Anterior cingulate cortex (tissue), 58 donors: Measurements from ENCODE around the gene SLX4IP.

Experiments
- DNase-seq, 58 donors: peaks; one replicate each; lab custom pipeline; 2025; lab: John Stamatoyannopoulos, UW

The SLX4IP gene

DNA sequence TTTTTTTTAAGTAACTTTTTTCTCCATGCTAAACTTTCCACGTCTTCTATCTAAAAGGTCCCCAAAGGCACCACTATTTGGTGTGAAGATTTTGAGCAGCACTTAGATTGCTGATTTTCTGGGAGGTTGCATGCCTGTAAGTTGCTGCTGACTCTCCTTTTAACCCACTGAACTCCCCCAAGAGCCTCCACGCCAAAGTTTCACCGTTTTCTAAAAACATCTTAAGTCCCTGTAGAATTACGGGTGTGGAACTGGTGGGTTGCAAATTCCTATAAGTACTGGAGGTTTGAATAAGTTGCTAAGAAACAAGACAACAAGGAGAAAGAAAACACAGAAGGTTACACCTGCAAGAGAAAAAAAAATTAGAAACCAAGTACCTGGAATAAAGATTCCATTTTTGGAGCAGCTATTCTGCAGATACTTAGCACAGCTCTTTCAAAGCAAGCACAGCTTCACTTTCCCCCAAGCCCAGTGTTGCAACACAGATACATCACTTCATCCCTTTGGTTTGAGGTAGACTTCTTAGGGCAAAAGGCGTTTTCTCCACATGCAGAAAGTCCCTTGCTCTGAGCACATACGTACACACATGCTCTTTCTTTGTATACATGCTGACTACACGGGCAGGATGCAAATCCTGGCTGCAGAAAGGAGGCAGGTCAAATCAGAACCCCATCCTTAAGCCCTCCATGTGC lies 233.7 kb downstream of the SLX4IP start:
- no peak for DNase-seq

DNA sequence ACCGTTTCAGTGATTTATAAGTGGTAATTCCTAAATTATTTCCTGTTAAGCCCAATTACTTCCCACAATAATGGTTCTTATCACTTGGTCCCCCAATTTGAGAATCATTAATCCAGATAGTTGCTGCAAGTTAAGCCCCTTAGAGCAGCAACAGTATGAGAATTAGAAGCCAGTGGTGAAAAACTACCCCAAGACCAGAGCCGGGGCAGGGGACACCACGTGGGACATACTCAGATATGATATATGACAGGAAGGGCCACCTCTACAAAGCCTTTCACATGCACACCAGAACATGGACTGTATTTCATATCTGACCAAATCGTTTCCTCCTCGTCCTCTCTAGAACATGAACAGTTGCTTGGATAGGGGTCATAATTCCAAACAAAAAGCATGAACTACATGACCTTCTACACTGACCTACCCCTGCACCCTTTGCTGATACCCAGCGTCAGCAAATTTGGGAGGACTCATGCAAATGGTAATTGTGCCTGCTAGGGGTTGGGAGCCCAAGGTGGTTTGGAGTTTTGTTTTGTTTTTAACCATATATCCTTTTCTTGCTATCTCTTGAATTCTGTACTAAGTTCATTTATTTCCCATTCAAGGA lies 234.8 kb downstream of the SLX4IP start:
- no peak for DNase-seq

DNA sequence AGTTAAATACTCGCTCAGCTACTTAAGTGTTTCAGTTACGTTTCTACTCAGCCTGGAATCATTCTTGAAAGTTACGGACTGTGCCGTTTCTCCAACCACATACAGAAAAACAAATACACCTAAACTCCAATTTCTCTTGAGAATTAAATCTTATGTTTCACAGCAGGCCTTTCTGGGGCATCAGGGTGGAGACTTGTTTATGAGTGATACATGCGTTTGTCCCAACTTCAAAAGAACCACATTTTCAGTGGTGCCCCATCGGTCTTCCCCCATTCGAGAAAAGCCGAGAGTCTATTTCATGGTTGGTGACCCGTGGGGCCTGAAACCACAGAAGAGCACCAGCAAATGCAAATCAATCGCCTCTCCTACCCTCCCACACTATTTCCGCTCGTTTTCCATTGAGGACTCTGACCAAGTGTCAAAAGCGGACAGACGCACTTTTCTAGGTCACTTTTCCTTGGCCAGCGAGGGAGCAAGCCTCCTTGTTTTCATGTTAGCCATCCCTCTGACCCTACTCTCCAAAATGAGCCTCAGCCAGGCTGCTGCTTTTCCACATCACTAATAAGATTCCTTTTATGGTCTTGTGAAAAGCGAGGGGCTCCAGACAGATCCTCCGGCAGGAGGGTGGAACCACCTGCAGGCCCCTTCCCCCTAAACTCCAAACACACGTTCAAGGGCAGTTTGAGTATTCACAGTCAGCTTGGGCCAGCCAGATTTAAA lies 235.6 kb downstream of the SLX4IP start:
- no peak for DNase-seq

DNA sequence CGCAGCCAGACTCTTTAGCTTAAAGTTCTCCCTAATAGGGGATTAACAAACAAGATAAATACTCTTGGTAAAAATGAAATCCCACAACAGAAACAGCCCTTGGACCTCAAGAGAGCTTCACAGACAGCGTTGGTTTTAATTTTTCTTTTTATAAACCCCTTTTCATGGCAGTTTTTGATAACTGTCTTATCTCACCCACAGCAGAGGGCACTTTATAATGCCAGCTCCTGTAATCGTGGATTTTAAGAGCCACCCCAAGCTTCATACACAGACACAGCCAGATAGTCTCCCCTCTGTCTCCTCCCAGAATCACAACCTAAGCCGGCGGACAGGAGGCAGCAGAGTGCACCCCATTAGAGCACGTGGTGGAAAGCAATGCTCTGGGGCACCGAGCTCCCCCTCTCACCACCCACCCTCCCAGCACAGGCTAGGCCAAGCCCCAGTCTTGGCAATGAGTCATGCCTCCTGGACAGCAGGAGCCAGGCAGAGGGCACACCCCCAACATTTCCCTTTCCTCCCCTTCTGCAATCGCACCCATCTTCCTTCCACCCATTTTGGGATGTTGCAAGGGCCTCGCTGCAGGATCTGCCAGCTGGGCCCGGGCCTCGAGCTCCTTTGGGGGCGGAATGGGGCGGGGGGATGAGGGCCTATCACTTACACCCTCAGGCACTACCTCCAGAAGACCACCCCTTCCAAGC lies 236.3 kb downstream of the SLX4IP start:
- peak in 47 of 58 donors; percentile 9 to 74 (median 44) for DNase-seq

DNA sequence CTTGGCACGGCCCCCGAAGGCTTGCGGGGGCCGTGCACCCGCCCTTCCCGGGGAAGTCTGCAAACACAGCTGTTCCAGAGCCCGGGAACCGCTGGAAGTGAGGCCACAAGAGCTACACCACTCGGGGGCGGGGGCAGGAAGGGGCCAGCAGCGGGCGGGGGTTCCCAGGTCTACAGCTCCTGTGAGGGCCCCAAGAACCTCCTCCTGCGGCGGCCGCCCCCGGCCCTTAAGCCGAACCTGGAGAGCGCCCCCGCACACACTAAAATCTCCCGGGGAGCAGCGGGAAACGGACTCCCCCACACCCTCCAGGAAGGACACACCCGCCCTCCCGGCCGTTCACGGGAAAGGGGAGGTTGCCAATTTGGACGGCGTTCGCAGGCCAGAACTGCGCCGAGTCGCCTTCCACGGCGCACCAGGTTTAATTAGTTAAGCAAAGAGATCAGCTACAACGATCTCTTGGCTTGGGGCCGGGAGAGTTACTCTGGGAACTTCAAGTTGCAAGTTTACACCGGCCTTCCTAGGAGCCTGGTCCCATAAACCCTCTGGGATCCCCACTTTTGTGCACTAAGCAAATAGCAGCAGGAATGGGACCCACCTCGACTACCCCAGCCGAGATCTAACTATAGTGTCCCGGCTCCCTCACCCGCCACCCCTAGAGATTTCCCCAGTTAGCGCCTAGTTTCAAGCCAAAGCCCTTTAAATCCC lies 237.0 kb downstream of the SLX4IP start:
- peak in 17 of 58 donors; percentile 6 to 53 (median 35) for DNase-seq

DNA sequence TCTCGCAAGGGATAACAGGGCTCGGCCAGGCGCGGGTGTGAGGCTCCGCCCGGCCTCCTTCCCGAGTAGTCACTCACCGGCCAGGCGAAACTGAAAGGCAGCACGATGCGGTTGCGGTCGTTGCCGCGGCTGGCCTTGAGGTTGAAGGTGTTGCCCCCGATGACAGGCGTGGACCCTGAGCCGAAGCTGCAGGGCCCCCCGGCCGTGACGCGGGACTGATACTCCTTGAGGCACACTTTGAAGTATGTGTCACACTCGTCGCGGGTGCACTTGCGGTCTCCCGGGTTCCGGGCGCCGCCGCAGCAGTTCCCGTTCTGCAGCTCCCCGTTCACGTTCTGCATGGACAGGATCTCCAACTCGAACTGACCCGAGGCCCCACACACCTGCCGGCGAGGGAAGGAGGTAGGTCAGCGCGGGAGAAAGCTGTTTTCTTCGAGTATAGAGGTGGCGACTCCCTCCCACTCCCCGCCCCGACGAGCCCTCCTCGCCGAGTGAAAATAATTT lies 237.6 kb downstream of the SLX4IP start:
- peak in 33 of 58 donors; percentile 6 to 60 (median 22) for DNase-seq

DNA sequence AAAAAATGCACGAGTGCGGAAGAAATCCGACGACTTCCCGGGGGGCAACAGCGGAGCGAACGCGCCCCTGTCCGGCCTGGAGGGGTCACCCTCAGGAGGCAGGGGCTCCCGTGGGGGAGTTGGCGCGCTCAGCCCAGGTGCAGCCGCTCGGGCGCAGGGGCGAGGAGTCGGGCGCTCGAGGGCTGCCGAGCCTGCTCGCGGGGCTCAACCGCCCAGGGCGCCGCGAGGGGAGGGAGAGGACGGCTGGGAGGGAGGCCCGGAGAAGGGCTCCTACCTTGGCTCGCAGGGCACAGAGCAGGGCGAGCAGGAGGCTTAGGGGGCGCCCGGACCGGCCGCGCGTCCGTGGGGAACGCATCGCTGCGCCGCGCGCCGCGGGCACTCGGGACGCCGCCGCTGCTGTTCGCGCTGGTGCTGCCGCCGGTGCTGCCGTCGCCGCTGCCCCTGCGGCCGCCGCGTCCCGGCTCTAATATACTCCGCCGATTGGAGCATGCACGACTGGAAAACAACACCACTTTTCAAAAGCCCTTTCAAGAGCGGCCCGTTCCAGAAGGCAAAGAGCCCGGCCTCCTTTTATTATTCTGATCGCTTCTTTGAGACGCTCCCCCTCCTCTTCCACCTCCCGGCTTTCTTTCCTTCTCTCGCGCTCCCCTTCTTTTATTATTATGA lies 238.2 kb downstream of the SLX4IP start:
- DNase-seq: peak in 34 of 58 donors; percentile 10 to 78 (median 54)

DNA sequence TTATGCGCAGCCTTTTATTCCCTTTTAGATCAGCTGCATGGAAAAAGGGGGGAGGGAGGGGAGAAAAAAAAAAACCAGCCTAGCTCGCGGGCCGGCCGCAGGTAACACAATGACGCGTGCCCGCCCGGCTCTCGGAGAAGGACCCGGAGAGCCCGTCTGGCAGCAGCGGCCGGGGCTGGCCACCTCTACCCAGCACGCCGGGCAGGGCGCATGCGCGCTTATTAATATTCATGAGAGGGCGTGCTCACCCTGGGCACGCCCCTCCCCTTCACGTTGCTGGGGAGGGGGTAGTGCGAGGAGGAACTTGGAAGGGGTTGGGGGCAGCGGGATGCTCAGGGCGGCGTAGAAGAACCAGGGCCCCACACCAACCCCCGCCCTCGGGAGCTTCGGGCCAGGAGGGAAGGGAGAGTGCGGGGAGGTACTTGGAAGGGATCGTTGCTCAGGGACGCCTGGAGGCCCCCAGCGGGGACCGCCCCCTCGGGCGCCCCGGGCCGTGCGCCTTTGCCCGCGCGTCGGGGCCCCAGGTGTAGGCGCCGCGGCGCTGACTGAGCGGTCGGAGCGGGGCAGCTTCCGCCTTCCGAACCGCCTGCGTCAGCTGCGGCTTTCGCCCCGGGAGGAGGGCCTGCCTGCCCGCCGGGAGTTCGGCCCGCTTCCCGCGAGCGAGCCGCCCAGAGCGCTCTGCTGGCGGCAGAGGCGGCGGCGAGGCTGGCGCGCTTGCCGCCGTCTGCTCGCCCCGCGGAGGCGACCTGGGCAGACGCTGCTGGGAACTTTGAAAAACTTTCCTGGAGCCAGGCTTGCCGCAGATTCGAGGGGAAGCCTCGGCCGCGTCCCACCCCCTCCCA lies 239.0 kb downstream of the SLX4IP start, which contains the start of gene JAG1:
TSS of gene JAG1 (minus strand) at position 158 of the 842 bp plus-strand sequence. CDS start 469 bp downstream, outside the sequence.
- DNase-seq: peak; percentile 38 to 95 (median 88)

DNA sequence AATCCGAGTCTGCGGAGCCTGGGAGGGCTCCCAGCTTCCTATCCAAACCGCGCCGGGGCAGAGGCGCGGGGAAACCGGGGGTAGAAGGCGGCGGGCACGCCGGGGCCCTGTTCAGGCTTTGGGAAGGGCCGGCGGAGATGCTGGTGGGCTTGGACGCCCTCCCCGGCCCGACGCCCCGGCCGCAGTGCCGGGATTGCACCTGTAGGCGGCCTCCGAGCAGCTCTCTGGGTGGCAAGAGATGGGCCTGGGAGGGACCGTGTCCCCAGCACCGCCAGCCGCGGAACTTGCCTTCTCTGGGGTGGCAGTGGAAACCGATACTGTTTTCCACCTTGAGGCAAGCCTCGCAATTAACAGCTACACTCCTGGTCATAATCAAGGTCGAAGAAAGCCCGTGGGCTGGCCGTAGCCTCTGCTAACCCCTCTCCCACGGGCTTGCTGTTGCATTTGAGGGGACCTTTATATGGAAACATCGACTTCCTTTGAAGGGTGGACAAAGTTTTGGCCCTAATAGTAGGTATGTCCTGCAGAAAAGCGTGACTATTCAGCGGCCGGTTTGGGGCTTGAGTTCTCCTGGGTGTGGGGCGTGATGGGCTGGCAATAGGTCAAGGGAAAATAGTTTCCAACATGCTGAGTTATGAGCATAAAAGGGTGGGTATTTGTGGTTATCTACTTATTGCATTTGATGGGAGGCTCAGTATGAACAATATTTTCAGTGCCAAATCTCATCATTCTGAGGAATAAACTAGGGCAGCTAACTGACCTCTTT lies 239.8 kb downstream of the SLX4IP start:
- peak in 47 of 58 donors; percentile 12 to 75 (median 46) for DNase-seq

DNA sequence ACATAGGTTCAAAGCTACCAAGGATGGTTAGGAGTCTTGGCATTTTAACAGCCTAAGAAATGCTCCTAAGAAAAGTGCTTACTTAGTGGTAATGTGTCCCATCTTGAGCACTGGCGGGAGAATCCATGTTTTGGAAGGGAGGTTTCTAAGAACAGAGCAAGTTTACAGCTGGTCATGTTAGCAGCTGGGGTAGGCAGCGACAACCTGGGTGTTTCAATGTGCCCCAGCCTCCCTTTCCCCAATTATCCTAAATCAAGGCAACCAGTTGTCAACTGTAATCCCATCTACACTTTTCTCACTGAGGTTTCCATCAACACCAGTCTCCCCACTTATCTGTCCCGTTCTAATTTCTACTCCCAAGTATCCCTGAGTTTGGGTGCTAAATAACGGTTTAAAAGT lies 240.3 kb downstream of the SLX4IP start:
- DNase-seq: no peak

DNA sequence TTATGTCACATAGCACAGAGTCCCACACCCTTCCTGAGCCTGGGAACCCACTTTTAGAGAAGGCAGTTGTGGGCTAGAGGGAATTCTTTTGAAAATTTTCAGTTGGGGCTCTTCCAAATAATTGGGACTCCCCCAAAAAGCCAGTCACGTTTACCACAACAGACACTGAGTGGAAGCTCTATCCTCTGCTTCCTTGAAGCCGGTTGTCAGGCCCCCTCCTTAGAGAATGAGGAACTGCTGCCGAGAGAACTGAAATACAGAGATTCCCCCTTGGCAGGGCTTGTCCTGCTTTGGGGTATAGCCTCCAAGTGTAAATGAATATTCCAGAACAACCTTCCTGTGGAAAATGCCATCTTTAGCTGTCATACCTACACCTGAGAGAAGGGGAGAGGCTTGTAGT lies 241.4 kb downstream of the SLX4IP start:
- no peak for DNase-seq
